OCI-LY3 (cell line): ENCODE measurements around the gene C10orf71.

Experiments used
- H2AFZ ChIP-seq: fragments of 200-600, 300-600 bp; shearing (Covaris generic); 2 replicates; pipeline ENCODE4 v1.6.0; 2014; ENCODE audit warnings: antibody characterized with exemption, low read depth, low read length
- H3K27ac ChIP-seq: fragments of 200-600, 300-600 bp; sonication (generic); 2 replicates; pipeline ENCODE4 v1.5.1; 2014; ENCODE audit warnings: mild to moderate bottlenecking, low read length, moderate library complexity, mixed read lengths
- H3K27me3 ChIP-seq: fragments of 200-600, 300-600 bp; sonication (generic); 2 replicates; pipeline ENCODE4 v1.6.1; 2014; ENCODE audit warnings: low read depth, low read length, mixed read lengths
- H3K36me3 ChIP-seq: fragments of 200-600, 300-600 bp; sonication (generic); replicated peaks from 2 replicates; pipeline ENCODE3; 2014; ENCODE audit warnings: low read depth, low read length, mixed read lengths
- H3K4me1 ChIP-seq: fragments of 300-600, 200-600 bp; sonication (generic); 2 replicates; pipeline ENCODE4 v1.6.1; 2014; ENCODE audit warnings: low read length, mixed read lengths
- H3K4me2 ChIP-seq: fragments of 200-600, 300-600 bp; sonication (generic); 2 replicates; pipeline ENCODE4 v1.6.1; 2014; ENCODE audit warnings: low read length, mixed read lengths
- H3K4me3 ChIP-seq: fragments of 300-600, 200-600 bp; sonication (generic); 2 replicates; pipeline ENCODE4 v1.5.1; 2014; ENCODE audit warnings: antibody characterized with exemption, mild to moderate bottlenecking, low read length, moderate library complexity
- H3K79me2 ChIP-seq: fragments of 300-600, 200-600 bp; shearing (Covaris generic); 2 replicates; pipeline ENCODE4 v1.6.1; 2014; ENCODE audit warnings: mild to moderate bottlenecking, low read length, mixed read lengths
- H3K9ac ChIP-seq: fragments of 300-600, 200-600 bp; shearing (Covaris generic); 2 replicates; pipeline ENCODE4 v1.6.0; 2014; ENCODE audit warnings: mild to moderate bottlenecking, low read length, moderate library complexity
- H3K9me3 ChIP-seq: fragments of 200-600, 300-600 bp; shearing (Covaris generic); 2 replicates; pipeline ENCODE4 v1.6.1; 2014; ENCODE audit warnings: low read length, mixed read lengths; ENCODE audit not compliant: insufficient read depth
- H4K20me1 ChIP-seq: fragments of 200-600, 300-600 bp; sonication (generic); 2 replicates; pipeline ENCODE4 v1.6.1; 2016; ENCODE audit warnings: low read length, mixed read lengths; ENCODE audit not compliant: insufficient read depth
- EZH2phosphoT487 ChIP-seq: fragments of 200-600 bp; shearing (Covaris generic); IDR thresholded peaks from 2 replicates; pipeline ENCODE4 v1.6.1; 2018; ENCODE audit warnings: antibody characterized with exemption, mixed run types, low read depth
- TF ChIP-seq, protein P1 (sequence below): fragments of 200-600, 300-600 bp; sonication (generic); IDR thresholded peaks from 2 replicates; pipeline ENCODE4 v1.5.1; 2014; ENCODE audit warnings: antibody characterized with exemption, low read length, low read depth

The C10orf71 gene

GRCh38 chr10:49254556-49255318, 44.2 kb upstream of the C10orf71 start:
- Histone ChIP-seq H3K9ac (no peak overlapping the region), H3K27me3 (no peaks in the 10 kb centered on the region), H3K9me3 (no peaks in the 10 kb centered on the region), H3K27ac (no peak overlapping the region), H3K36me3 (no peaks in the 10 kb centered on the region), H4K20me1 (no peaks in the 10 kb centered on the region), H2AFZ (no peak overlapping the region), H3K4me3 (no peak overlapping the region), H3K4me2 (no peak overlapping the region), H3K79me2 (no peaks in the 10 kb centered on the region), H3K4me1 (peaks cover 35% of the 10 kb centered on the region)
- no peak for TF ChIP-seq EZH2phosphoT487
- TF ChIP-seq, protein P1, sequence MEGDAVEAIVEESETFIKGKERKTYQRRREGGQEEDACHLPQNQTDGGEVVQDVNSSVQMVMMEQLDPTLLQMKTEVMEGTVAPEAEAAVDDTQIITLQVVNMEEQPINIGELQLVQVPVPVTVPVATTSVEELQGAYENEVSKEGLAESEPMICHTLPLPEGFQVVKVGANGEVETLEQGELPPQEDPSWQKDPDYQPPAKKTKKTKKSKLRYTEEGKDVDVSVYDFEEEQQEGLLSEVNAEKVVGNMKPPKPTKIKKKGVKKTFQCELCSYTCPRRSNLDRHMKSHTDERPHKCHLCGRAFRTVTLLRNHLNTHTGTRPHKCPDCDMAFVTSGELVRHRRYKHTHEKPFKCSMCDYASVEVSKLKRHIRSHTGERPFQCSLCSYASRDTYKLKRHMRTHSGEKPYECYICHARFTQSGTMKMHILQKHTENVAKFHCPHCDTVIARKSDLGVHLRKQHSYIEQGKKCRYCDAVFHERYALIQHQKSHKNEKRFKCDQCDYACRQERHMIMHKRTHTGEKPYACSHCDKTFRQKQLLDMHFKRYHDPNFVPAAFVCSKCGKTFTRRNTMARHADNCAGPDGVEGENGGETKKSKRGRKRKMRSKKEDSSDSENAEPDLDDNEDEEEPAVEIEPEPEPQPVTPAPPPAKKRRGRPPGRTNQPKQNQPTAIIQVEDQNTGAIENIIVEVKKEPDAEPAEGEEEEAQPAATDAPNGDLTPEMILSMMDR = no peak

GRCh38 chr10:49255883-49256282, 43.1 kb upstream of the C10orf71 start:
- no peaks in the 10 kb centered on the region for H4K20me1 ChIP-seq
- no peak overlapping the region for H3K4me3 ChIP-seq
- H3K9ac ChIP-seq = no peak overlapping the region
- no peaks in the 10 kb centered on the region for H3K79me2 ChIP-seq
- H3K27ac ChIP-seq = no peak overlapping the region
- no peaks in the 10 kb centered on the region for H3K36me3 ChIP-seq
- H3K4me2 ChIP-seq = no peak overlapping the region
- H2AFZ ChIP-seq = no peak overlapping the region
- no peak for TF ChIP-seq EZH2phosphoT487
- TF ChIP-seq, protein P1 = no peak
- peaks cover 35% of the 10 kb centered on the region for H3K4me1 ChIP-seq
- no peaks in the 10 kb centered on the region for H3K9me3 ChIP-seq
- no peaks in the 10 kb centered on the region for H3K27me3 ChIP-seq

- Histone ChIP-seq H3K27ac (peak overlapping the region; percentile 64), H2AFZ (no peak overlapping the region), H3K27me3 (no peaks in the 10 kb centered on the region), H3K4me2 (peak overlapping the region; percentile 25), H3K36me3 (no peaks in the 10 kb centered on the region), H3K4me3 (no peak overlapping the region), H3K79me2 (no peaks in the 10 kb centered on the region), H4K20me1 (no peaks in the 10 kb centered on the region), H3K4me1 (peaks cover 32% of the 10 kb centered on the region), H3K9me3 (no peaks in the 10 kb centered on the region), H3K9ac (peak overlapping the region; percentile 30; the same call in 1 of the 2 replicates)
- TF ChIP-seq, protein P1 = no peak
- no peak for TF ChIP-seq EZH2phosphoT487
Measured at GRCh38 chr10:49257154-49257553, 41.8 kb upstream of the C10orf71 start.

- no peak for TF ChIP-seq EZH2phosphoT487
- TF ChIP-seq, protein P1 = no peak
- H3K27ac ChIP-seq = peak overlapping the region; percentile 64
- peak overlapping the region; percentile 25; the same call in 1 of the 2 replicates for H3K4me2 ChIP-seq
Measured at GRCh38 chr10:49257626-49258349, 41.2 kb upstream of the C10orf71 start.

More at GRCh38 chr10:49257626-49258349, 41.2 kb upstream of the C10orf71 start:
- Histone ChIP-seq H3K36me3 (no peaks in the 10 kb centered on the region), H2AFZ (no peak overlapping the region), H3K4me3 (no peak overlapping the region), H3K27me3 (no peaks in the 10 kb centered on the region), H3K79me2 (no peaks in the 10 kb centered on the region), H3K9me3 (no peaks in the 10 kb centered on the region), H4K20me1 (no peaks in the 10 kb centered on the region), H3K4me1 (peaks cover 25% of the 10 kb centered on the region), H3K9ac (0 out of 2 replicates have a peak overlapping the region, but pooled peaks have one; percentile 14)
